ENCODE measurements around the gene LHX3.

The LHX3 gene

DNA sequence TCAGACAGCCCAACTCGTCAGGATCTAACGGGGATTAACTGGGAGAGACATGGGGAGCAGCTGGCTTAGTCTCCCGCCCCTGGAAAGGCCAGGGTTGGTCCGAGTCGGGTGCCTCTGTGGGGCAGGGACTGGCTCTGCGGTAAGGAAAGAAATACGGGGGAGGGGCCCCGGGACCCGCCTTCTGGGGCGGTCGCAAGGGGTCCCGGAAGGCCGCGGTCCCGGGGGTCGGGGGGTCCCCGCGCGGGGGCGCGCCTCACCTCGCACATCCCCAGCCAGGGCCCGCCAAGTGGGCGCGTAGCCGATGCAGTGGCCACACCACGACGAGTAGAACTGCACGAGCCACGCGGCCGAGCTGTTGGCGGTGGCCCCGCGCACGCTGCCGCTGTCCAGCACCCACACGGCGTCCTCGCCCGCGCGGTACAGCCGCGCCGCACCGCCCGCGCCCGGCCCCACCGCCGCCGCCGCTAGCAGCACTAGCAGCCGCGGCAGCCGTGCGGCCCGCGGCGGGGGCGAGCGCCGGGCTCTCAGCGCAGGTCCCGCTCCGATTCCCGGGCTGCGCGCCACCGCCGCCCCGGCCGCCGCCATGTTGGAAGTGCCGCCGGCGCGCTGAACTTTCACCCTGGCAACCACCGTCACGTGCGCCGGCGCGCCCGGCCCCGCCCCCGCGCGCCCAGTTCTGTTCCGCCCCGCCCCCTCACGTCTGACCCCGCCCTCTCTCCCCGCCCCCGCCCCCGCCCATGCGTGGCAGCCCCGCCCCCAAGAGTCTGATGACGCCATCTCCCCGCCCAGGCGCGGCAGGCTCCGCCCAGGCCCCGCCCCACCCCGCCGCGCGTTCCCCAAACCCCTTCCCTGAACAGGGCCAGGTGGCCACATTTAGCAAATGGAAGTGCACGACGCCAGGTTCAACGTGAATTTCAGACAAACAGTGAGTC lies 40.6 kb upstream of the LHX3 start, which contains the start of gene QSOX2:
TSS of gene QSOX2 (minus strand) at position 594 of the 932 bp plus-strand sequence. CDS start at position 585, 9 bp downstream.
- TF ChIP-seq PPARA (CRISPR knock-in tag; IDR thresholded peaks at IDR 0.05; ENCODE audit: borderline replicate concordance): no peak
- TF ChIP-seq RARB (CRISPR knock-in tag; IDR thresholded peaks at IDR 0.05): no peak
- TF ChIP-seq, protein P1, sequence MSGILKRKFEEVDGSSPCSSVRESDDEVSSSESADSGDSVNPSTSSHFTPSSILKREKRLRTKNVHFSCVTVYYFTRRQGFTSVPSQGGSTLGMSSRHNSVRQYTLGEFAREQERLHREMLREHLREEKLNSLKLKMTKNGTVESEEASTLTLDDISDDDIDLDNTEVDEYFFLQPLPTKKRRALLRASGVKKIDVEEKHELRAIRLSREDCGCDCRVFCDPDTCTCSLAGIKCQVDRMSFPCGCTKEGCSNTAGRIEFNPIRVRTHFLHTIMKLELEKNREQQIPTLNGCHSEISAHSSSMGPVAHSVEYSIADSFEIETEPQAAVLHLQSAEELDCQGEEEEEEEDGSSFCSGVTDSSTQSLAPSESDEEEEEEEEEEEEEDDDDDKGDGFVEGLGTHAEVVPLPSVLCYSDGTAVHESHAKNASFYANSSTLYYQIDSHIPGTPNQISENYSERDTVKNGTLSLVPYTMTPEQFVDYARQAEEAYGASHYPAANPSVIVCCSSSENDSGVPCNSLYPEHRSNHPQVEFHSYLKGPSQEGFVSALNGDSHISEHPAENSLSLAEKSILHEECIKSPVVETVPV (CRISPR knock-in tag; IDR thresholded peaks at IDR 0.05): no peak
- no peak for TF ChIP-seq TOX (CRISPR knock-in tag; IDR thresholded peaks at IDR 0.05; ENCODE audit: borderline replicate concordance)
- no peak for TF ChIP-seq ZFP3 (CRISPR knock-in tag; IDR thresholded peaks at IDR 0.05)
- no peak for TF ChIP-seq ZFP30 (CRISPR knock-in tag; IDR thresholded peaks at IDR 0.05)
- TF ChIP-seq GLIS3 (CRISPR knock-in tag; IDR thresholded peaks at IDR 0.05): no peak
- no peak for TF ChIP-seq ISL1 (CRISPR knock-in tag; IDR thresholded peaks at IDR 0.05)
- no peak for TF ChIP-seq ESRRG (CRISPR knock-in tag; IDR thresholded peaks at IDR 0.05)
- TF ChIP-seq CSDC2 (CRISPR knock-in tag; IDR thresholded peaks at IDR 0.05): no peak
- TF ChIP-seq ARNTL (CRISPR knock-in tag; IDR thresholded peaks at IDR 0.05; ENCODE audit: borderline replicate concordance, low read depth): no peak
- TF ChIP-seq, protein P2, sequence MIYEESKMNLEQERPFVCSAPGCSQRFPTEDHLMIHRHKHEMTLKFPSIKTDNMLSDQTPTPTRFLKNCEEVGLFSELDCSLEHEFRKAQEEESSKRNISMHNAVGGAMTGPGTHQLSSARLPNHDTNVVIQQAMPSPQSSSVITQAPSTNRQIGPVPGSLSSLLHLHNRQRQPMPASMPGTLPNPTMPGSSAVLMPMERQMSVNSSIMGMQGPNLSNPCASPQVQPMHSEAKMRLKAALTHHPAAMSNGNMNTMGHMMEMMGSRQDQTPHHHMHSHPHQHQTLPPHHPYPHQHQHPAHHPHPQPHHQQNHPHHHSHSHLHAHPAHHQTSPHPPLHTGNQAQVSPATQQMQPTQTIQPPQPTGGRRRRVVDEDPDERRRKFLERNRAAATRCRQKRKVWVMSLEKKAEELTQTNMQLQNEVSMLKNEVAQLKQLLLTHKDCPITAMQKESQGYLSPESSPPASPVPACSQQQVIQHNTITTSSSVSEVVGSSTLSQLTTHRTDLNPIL (CRISPR knock-in tag; IDR thresholded peaks at IDR 0.05; ENCODE audit: low read depth): no peak
- TF ChIP-seq, protein P3, sequence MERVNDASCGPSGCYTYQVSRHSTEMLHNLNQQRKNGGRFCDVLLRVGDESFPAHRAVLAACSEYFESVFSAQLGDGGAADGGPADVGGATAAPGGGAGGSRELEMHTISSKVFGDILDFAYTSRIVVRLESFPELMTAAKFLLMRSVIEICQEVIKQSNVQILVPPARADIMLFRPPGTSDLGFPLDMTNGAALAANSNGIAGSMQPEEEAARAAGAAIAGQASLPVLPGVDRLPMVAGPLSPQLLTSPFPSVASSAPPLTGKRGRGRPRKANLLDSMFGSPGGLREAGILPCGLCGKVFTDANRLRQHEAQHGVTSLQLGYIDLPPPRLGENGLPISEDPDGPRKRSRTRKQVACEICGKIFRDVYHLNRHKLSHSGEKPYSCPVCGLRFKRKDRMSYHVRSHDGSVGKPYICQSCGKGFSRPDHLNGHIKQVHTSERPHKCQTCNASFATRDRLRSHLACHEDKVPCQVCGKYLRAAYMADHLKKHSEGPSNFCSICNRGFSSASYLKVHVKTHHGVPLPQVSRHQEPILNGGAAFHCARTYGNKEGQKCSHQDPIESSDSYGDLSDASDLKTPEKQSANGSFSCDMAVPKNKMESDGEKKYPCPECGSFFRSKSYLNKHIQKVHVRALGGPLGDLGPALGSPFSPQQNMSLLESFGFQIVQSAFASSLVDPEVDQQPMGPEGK (CRISPR knock-in tag; IDR thresholded peaks at IDR 0.05; ENCODE audit: borderline replicate concordance): no peak
- TF ChIP-seq, protein P4, sequence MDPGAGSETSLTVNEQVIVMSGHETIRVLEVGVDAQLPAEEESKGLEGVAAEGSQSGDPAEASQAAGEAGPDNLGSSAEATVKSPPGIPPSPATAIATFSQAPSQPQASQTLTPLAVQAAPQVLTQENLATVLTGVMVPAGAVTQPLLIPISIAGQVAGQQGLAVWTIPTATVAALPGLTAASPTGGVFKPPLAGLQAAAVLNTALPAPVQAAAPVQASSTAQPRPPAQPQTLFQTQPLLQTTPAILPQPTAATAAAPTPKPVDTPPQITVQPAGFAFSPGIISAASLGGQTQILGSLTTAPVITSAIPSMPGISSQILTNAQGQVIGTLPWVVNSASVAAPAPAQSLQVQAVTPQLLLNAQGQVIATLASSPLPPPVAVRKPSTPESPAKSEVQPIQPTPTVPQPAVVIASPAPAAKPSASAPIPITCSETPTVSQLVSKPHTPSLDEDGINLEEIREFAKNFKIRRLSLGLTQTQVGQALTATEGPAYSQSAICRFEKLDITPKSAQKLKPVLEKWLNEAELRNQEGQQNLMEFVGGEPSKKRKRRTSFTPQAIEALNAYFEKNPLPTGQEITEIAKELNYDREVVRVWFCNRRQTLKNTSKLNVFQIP (CRISPR knock-in tag; IDR thresholded peaks at IDR 0.05; ENCODE audit: borderline replicate concordance, low read depth): no peak
- TF ChIP-seq TCF4 (CRISPR knock-in tag; IDR thresholded peaks at IDR 0.05; ENCODE audit: borderline replicate concordance): no peak
- no peak for TF ChIP-seq ZNF565 (CRISPR knock-in tag; conservative IDR thresholded peaks at IDR 0.05; ENCODE audit: low read depth)
- TF ChIP-seq ZNF70 (CRISPR knock-in tag; IDR thresholded peaks at IDR 0.05): no peak
- peak; percentile 81 for ATAC-seq

DNA sequence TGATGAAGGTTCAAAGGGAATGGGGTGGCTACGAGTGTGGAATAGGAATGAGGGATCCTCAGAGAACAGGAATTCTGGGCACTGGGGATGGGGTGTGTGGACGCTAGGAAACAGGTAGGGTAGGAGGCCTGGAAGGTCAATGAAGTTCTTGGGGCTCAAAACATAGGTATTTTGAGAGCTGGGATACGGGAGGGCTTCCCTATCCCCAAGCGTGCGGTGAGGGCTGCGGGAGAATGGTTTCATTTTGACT lies 40.0 kb upstream of the LHX3 start:
- no peak for ATAC-seq
- TF ChIP-seq CSDC2 (CRISPR knock-in tag; IDR thresholded peaks at IDR 0.05) (no peak), OSR1 (CRISPR knock-in tag; IDR thresholded peaks at IDR 0.05) (no peak), ZNF70 (CRISPR knock-in tag; IDR thresholded peaks at IDR 0.05) (no peak), ZNF8 (CRISPR knock-in tag; IDR thresholded peaks at IDR 0.05) (no peak), ARNTL (CRISPR knock-in tag; IDR thresholded peaks at IDR 0.05; ENCODE audit: borderline replicate concordance, low read depth) (no peak), GLIS3 (CRISPR knock-in tag; IDR thresholded peaks at IDR 0.05) (no peak), BACH2 (CRISPR knock-in tag; IDR thresholded peaks at IDR 0.05; ENCODE audit: borderline replicate concordance) (no peak), ISL1 (CRISPR knock-in tag; IDR thresholded peaks at IDR 0.05) (no peak), ZFP3 (CRISPR knock-in tag; IDR thresholded peaks at IDR 0.05) (no peak), TCF4 (CRISPR knock-in tag; IDR thresholded peaks at IDR 0.05; ENCODE audit: borderline replicate concordance) (no peak), ESRRG (CRISPR knock-in tag; IDR thresholded peaks at IDR 0.05) (no peak), RARB (CRISPR knock-in tag; IDR thresholded peaks at IDR 0.05) (no peak), ZNF565 (CRISPR knock-in tag; conservative IDR thresholded peaks at IDR 0.05; ENCODE audit: low read depth) (no peak), TOX (CRISPR knock-in tag; IDR thresholded peaks at IDR 0.05; ENCODE audit: borderline replicate concordance) (no peak), ZC3H10 (CRISPR knock-in tag; IDR thresholded peaks at IDR 0.05) (no peak), PPARA (CRISPR knock-in tag; IDR thresholded peaks at IDR 0.05; ENCODE audit: borderline replicate concordance) (no peak)
- TF ChIP-seq, protein P4 (CRISPR knock-in tag; IDR thresholded peaks at IDR 0.05; ENCODE audit: borderline replicate concordance, low read depth): no peak
- TF ChIP-seq, protein P2 (CRISPR knock-in tag; IDR thresholded peaks at IDR 0.05; ENCODE audit: low read depth): no peak
- TF ChIP-seq, protein P1 (CRISPR knock-in tag; IDR thresholded peaks at IDR 0.05): no peak
- TF ChIP-seq, protein P5, sequence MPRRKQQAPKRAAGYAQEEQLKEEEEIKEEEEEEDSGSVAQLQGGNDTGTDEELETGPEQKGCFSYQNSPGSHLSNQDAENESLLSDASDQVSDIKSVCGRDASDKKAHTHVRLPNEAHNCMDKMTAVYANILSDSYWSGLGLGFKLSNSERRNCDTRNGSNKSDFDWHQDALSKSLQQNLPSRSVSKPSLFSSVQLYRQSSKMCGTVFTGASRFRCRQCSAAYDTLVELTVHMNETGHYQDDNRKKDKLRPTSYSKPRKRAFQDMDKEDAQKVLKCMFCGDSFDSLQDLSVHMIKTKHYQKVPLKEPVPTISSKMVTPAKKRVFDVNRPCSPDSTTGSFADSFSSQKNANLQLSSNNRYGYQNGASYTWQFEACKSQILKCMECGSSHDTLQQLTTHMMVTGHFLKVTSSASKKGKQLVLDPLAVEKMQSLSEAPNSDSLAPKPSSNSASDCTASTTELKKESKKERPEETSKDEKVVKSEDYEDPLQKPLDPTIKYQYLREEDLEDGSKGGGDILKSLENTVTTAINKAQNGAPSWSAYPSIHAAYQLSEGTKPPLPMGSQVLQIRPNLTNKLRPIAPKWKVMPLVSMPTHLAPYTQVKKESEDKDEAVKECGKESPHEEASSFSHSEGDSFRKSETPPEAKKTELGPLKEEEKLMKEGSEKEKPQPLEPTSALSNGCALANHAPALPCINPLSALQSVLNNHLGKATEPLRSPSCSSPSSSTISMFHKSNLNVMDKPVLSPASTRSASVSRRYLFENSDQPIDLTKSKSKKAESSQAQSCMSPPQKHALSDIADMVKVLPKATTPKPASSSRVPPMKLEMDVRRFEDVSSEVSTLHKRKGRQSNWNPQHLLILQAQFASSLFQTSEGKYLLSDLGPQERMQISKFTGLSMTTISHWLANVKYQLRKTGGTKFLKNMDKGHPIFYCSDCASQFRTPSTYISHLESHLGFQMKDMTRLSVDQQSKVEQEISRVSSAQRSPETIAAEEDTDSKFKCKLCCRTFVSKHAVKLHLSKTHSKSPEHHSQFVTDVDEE (CRISPR knock-in tag; IDR thresholded peaks at IDR 0.05): no peak
